WTC11 (cell line): ENCODE measurements around the gene RGS9. TPM values are rescaled to one million over a fixed set of nuclear protein-coding genes. Genes with fewer than 3 reads are reported as not detected.
"Not testable (repeated sequence)": the region's sequence is repeated elsewhere in the genome, so short reads cannot be mapped to it uniquely, and the experiment has no call there.

Experiments
- ATAC-seq: fragments of 200-7000 bp; cut with Tn5 transposase; 2 replicates; pipeline ENCODE4 v1.10.0; 2021; ENCODE audit warnings: mild to moderate bottlenecking, moderate library complexity
- CTCF ChIA-PET: fragments of 300-600 bp; sonication (Branson Sonifier 250); formaldehyde crosslinking; loops from one replicate; lab custom pipeline; 2021; ENCODE audit warnings: antibody characterized with exemption; lab: Charles Lee
- POLR2A ChIA-PET: fragments of 350-600 bp; sonication (Branson Sonifier 250); formaldehyde crosslinking; loops from one replicate; lab custom pipeline; 2021; ENCODE audit warnings: antibody characterized with exemption; lab: Charles Lee
- DNase-seq: peaks from one replicate; pipeline ENCODE4 v3.0.0; 2021; ENCODE audit warnings: low spot score
- H3K27ac Mint-ChIP-seq: 2 replicates; pipeline ENCODE4 v1.8.0; 2021; ENCODE audit warnings: mixed read lengths
- H3K27me3 Mint-ChIP-seq: 2 replicates; pipeline ENCODE4 v1.8.0; 2021; ENCODE audit warnings: low read depth, mild to moderate bottlenecking, moderate library complexity, mixed read lengths
- H3K36me3 Mint-ChIP-seq: 2 replicates; pipeline ENCODE4 v1.8.0; 2021; ENCODE audit warnings: mixed read lengths
- H3K4me1 Mint-ChIP-seq: 2 replicates; pipeline ENCODE4 v1.8.0; 2022; ENCODE audit warnings: mixed read lengths
- H3K4me3 Mint-ChIP-seq: 2 replicates; pipeline ENCODE4 v1.8.0; 2021; ENCODE audit warnings: mild to moderate bottlenecking, moderate library complexity, mixed read lengths
- H3K9me3 Mint-ChIP-seq: 2 replicates; pipeline ENCODE4 v1.8.0; 2021; ENCODE audit warnings: mixed read lengths
- AR ChIP-seq: fragments of 250-450 bp; sonication (Bioruptor Pico); IDR thresholded peaks from 2 replicates; pipeline ENCODE4 v1.9.0; 2021; ENCODE audit warnings: mild to moderate bottlenecking
- ATF6 ChIP-seq: sonication (generic); formaldehyde crosslinking; IDR thresholded peaks from 2 replicates; pipeline ENCODE4 v1.8.1; 2023; ENCODE audit warnings: mild to moderate bottlenecking, missing genetic modification reagents
- CDX4 ChIP-seq: fragments of 250-450 bp; sonication (Bioruptor Pico); IDR thresholded peaks from 2 replicates; pipeline ENCODE4 v1.9.0; 2021; ENCODE audit warnings: moderate library complexity, mild to moderate bottlenecking, inconsistent platforms, borderline replicate concordance
- FOXP1 ChIP-seq: sonication (generic); formaldehyde crosslinking; IDR thresholded peaks from 2 replicates; pipeline ENCODE4 v1.8.0; 2022; ENCODE audit warnings: missing genetic modification reagents, mild to moderate bottlenecking, moderate library complexity, borderline replicate concordance
- GRHL2 ChIP-seq: fragments of 250-450 bp; sonication (Bioruptor Pico); IDR thresholded peaks from 2 replicates; pipeline ENCODE4 v1.8.0; 2022; ENCODE audit warnings: mild to moderate bottlenecking, moderate library complexity; ENCODE audit not compliant: insufficient replicate concordance, severe bottlenecking
- GTF2I ChIP-seq: fragments of 250-450 bp; sonication (Bioruptor Pico); conservative IDR thresholded peaks from 2 replicates; pipeline ENCODE4 v1.4.0; 2021; ENCODE audit warnings: mild to moderate bottlenecking
- MAX ChIP-seq: sonication (generic); formaldehyde crosslinking; IDR thresholded peaks from 2 replicates; pipeline ENCODE4 v1.8.0; 2022; ENCODE audit warnings: mild to moderate bottlenecking, missing genetic modification reagents
- MLX ChIP-seq: sonication (generic); formaldehyde crosslinking; IDR thresholded peaks from 2 replicates; pipeline ENCODE4 v1.8.1; 2023; ENCODE audit warnings: mild to moderate bottlenecking, missing genetic modification reagents, moderate library complexity
- RORB ChIP-seq: fragments of 250-450 bp; sonication (Bioruptor Pico); IDR thresholded peaks from 2 replicates; pipeline ENCODE4 v1.9.0; 2021; ENCODE audit warnings: mild to moderate bottlenecking
- STAT6 ChIP-seq: sonication (generic); formaldehyde crosslinking; conservative IDR thresholded peaks from 2 replicates; pipeline ENCODE4 v1.8.1; 2023; ENCODE audit warnings: mild to moderate bottlenecking, low read depth, missing genetic modification reagents, moderate library complexity
- TEAD4 ChIP-seq: sonication (generic); formaldehyde crosslinking; IDR thresholded peaks from 2 replicates; pipeline ENCODE4 v1.8.0; 2022; ENCODE audit warnings: mild to moderate bottlenecking, missing genetic modification reagents
- ZMAT4 ChIP-seq: fragments of 250-450 bp; sonication (Bioruptor Pico); IDR thresholded peaks from 2 replicates; pipeline ENCODE4 v1.9.0; 2021; ENCODE audit warnings: mild to moderate bottlenecking
- ZNF396 ChIP-seq: fragments of 250-450 bp; sonication (Bioruptor Pico); IDR thresholded peaks from 2 replicates; pipeline ENCODE4 v1.8.0; 2021; ENCODE audit warnings: mild to moderate bottlenecking, moderate library complexity, borderline replicate concordance
- ZNF532 ChIP-seq: fragments of 250-450 bp; sonication (Bioruptor Pico); IDR thresholded peaks from 2 replicates; pipeline ENCODE4 v1.9.0; 2021; ENCODE audit warnings: mild to moderate bottlenecking, borderline replicate concordance
- total RNA-seq: library from RNA; stranded (reverse); gene quantifications from 3 replicates; pipeline ENCODE4 v1.2.3, GENCODE V29; 2021

The RGS9 gene
- total RNA-seq, 1 experiment from 2014 or later = 11.3 TPM

GRCh38 chr17:65205655-65206054 is 68.5 kb downstream of the RGS9 start:
- no peaks in the 10 kb centered on the region for H3K36me3 Mint-ChIP-seq
- ChIA-PET POLR2A (no interaction called here), CTCF (no interaction called here)
- DNase-seq (no peak), ATAC-seq (no peak)
- no peaks in the 10 kb centered on the region; the same call in 1 of the 2 replicates for H3K27me3 Mint-ChIP-seq
- TF ChIP-seq GTF2I = no peak
- no peaks in the 10 kb centered on the region for H3K9me3 Mint-ChIP-seq
- no peak overlapping the region for H3K27ac Mint-ChIP-seq
- H3K4me1 Mint-ChIP-seq = peaks cover 2% of the 10 kb centered on the region; the same call in 1 of the 2 replicates
- H3K4me3 Mint-ChIP-seq = no peak overlapping the region

GRCh38 chr17:65207448-65207847 is 70.3 kb downstream of the RGS9 start:
- CTCF ChIA-PET, ATAC-seq, H3K36me3 Mint-ChIP-seq, DNase-seq, H3K4me3 Mint-ChIP-seq, H3K27ac Mint-ChIP-seq, H3K4me1 Mint-ChIP-seq, H3K9me3 Mint-ChIP-seq, POLR2A ChIA-PET, H3K27me3 Mint-ChIP-seq: not testable (repeated sequence)

GRCh38 chr17:65208717-65209116 is 71.5 kb downstream of the RGS9 start:
- Mint-ChIP-seq H3K4me1 (peaks cover 2% of the 10 kb centered on the region; the same call in 1 of the 2 replicates), H3K4me3 (no peak overlapping the region), H3K9me3 (no peaks in the 10 kb centered on the region), H3K36me3 (no peaks in the 10 kb centered on the region), H3K27me3 (no peaks in the 10 kb centered on the region; the same call in 1 of the 2 replicates), H3K27ac (no peak overlapping the region)
- ATAC-seq = no peak
- CTCF ChIA-PET = no interaction called here
- POLR2A ChIA-PET = no interaction called here
- DNase-seq = no peak
- TF ChIP-seq MLX (CRISPR knock-in tag) (no peak), ZNF396 (CRISPR knock-in tag) (no peak), ATF6 (CRISPR knock-in tag) (no peak), TEAD4 (CRISPR knock-in tag) (no peak)

- Mint-ChIP-seq H3K4me1 (no peaks in the 10 kb centered on the region), H3K27me3 (no peaks in the 10 kb centered on the region), H3K36me3 (no peaks in the 10 kb centered on the region), H3K27ac (no peak overlapping the region), H3K9me3 (no peaks in the 10 kb centered on the region), H3K4me3 (no peak overlapping the region)
- no peak for DNase-seq
- ATAC-seq = no peak
- ChIA-PET POLR2A (no interaction called here), CTCF (interaction anchor here (4.7 kb wide), 1 partner anchor 14 kb away, joined by 16 read pairs; no protein-coding TSS in a partner anchor)
- TF ChIP-seq FOXP1 = no peak
- TF ChIP-seq MAX (CRISPR knock-in tag) = no peak
- TF ChIP-seq CDX4 (CRISPR knock-in tag) = no peak
- no peak for TF ChIP-seq ZNF532 (CRISPR knock-in tag)
- no peak for TF ChIP-seq RORB (CRISPR knock-in tag)
- TF ChIP-seq STAT6 = no peak
- no peak for TF ChIP-seq AR (CRISPR knock-in tag)
- TF ChIP-seq ZMAT4 (CRISPR knock-in tag) = no peak
- TF ChIP-seq GRHL2 = no peak
Observed at GRCh38 chr17:65218261-65218660, 81.1 kb downstream of the RGS9 start.
